Hepatocyte (in vitro differentiated cells): Measurements from ENCODE around the gene ALAD.

Source experiments
- CTCF ChIP-seq: fragments of 200-600 bp; sonication (generic); IDR thresholded peaks from 2 replicates; pipeline ENCODE4 v1.5.1; 2016; ENCODE audit warnings: antibody characterized with exemption, mild to moderate bottlenecking; ENCODE audit not compliant: poor library complexity
- EZH2 ChIP-seq: fragments of 200-600 bp; sonication (generic); IDR thresholded peaks from 2 replicates; pipeline ENCODE4 v1.6.1; 2016; ENCODE audit warnings: antibody characterized with exemption, mild to moderate bottlenecking, borderline replicate concordance

GRCh38 chr9:113388833-113389232, 12.3 kb downstream of the ALAD start:
- no peak for TF ChIP-seq CTCF
- no peak for TF ChIP-seq EZH2
